Spleen (tissue), 13 donors: Measurements from ENCODE around the gene HNMT. TPM values are rescaled to one million over a fixed set of nuclear protein-coding genes. Genes with fewer than 3 reads are reported as not detected.
"Not testable (repeated sequence)": the region's sequence is repeated elsewhere in the genome, so short reads cannot be mapped to it uniquely, and the experiment has no call there.

Source experiments
- DNase-seq: peaks from one replicate; pipeline ENCODE4 v3.0.0-alpha.2; 2020
- H3K27ac ChIP-seq, 8 donors: fragments of 200-600 bp; sonication (generic) in 7 of 8; 1 replicate in 4 of 8; 2 replicates in 4 of 8; pipeline versions ENCODE4 v1.5.0 to v1.8.0; 2016 to 2021; ENCODE audit warnings: inconsistent platforms in 4 of 8, mild to moderate bottlenecking in 4 of 8, moderate library complexity in 1 of 8
- H3K27me3 ChIP-seq, 7 donors: fragments of 200-600 bp; sonication (generic) in 6 of 7; replicated peaks in 1 of 7; 1 replicate in 4 of 7; 2 replicates in 3 of 7; pipeline versions ENCODE4 v1.5.0 to v1.8.0; 2016 to 2021; ENCODE audit warnings: inconsistent platforms in 3 of 7, mild to moderate bottlenecking in 1 of 7
- H3K36me3 ChIP-seq, 6 donors: fragments of 200-600 bp; sonication (generic) in 5 of 6; 1 replicate in 4 of 6; 2 replicates in 2 of 6; pipeline versions ENCODE4 v1.5.0 to v1.8.0; 2016 to 2021; ENCODE audit warnings: inconsistent platforms in 2 of 6
- H3K4me1 ChIP-seq, 6 donors: fragments of 200-600 bp; sonication (generic) in 5 of 6; 1 replicate in 3 of 6; 2 replicates in 3 of 6; pipeline versions ENCODE4 v1.5.0 to v1.8.0; 2016 to 2021; ENCODE audit warnings: inconsistent platforms in 3 of 6
- H3K4me3 ChIP-seq, 8 donors: fragments of 200-600 bp; sonication (generic) in 7 of 8; 1 replicate in 4 of 8; 2 replicates in 4 of 8; pipeline versions ENCODE4 v1.5.0 to v1.8.0; 2016 to 2021; ENCODE audit warnings: inconsistent platforms in 4 of 8, mild to moderate bottlenecking in 4 of 8, moderate library complexity in 2 of 8
- H3K9me3 ChIP-seq, 8 donors: fragments of 200-600 bp; sonication (generic) in 7 of 8; 1 replicate in 4 of 8; 2 replicates in 4 of 8; pipeline versions ENCODE4 v1.5.0 to v1.8.0; 2016 to 2021; ENCODE audit warnings: inconsistent platforms in 4 of 8
- POLR2A ChIP-seq, 3 donors: fragments of 450-650 bp; IDR thresholded peaks; one replicate each; pipeline ENCODE4 v1.5.1; 2017; ENCODE audit warnings: antibody characterized with exemption in 3 of 3, mild to moderate bottlenecking in 1 of 3
- POLR2AphosphoS5 ChIP-seq, 3 donors: sonication (generic); formaldehyde crosslinking; IDR thresholded peaks; one replicate each; pipeline ENCODE4 v1.5.1; 2017; ENCODE audit warnings: antibody characterized with exemption in 3 of 3
- WGBS, 5 donors: extraction: QIAGEN DNeasy Blood & Tissue Kit in 3 of 5; methylation state at CpG; one replicate each; pipeline versions ENCODE4 v1.1.5 to v1.1.7; 2013 to 2018; 5-methylcytosine and 5-hydroxymethylcytosine counted together
- intact Hi-C: fragments of 100-400 bp; cut with DNase I; formaldehyde crosslinking; loops from one replicate; pipeline ENCODE4 v1.15.0; 2023; ENCODE audit warnings: low total_unique reads
- long read RNA-seq, 2 donors: transcript quantifications; one replicate each; lab custom pipeline, GENCODE V29; 2026
- polyA plus RNA-seq, 3 donors: library from polyadenylated mRNA; stranded (reverse); fragments of 200-250 nt; gene quantifications; one replicate each; pipeline ENCODE4 v1.2.1, GENCODE V29; 2013
- total RNA-seq, 7 donors: library from RNA; depleted of rRNA in 3 of 7; stranded (reverse); fragments of >200 nt in 3 of 7; fragmentation: NEBNext Ultra II Directional in 4 of 7; extraction: Animal tissue kit (Norgen Biotek cat#: 25700) in 4 of 7; gene quantifications; one replicate each; pipeline versions ENCODE4 v1.1.0 to v1.2.1, GENCODE V29; 2016 to 2021
- TF ChIP-seq, protein P1 (sequence below), 11 experiments: fragments of 200-600 bp in 7 of 11; fragments of 450-650 bp in 4 of 11; sonication (generic) in 4 of 11; IDR thresholded peaks in 8 of 11; conservative IDR thresholded peaks in 3 of 11; 1 replicate in 7 of 11; 2 replicates in 4 of 11; pipeline versions ENCODE4 v1.4.0 to v1.8.0; 2016 to 2021; ENCODE audit warnings: antibody characterized with exemption in 11 of 11, inconsistent platforms in 4 of 11, mild to moderate bottlenecking in 1 of 11
- donor health status: healthy with polysubstance abuse.
- donor health status: DM: no; HTN: no; CAD: no; lungs with moderate emphysema.
- donor health status: DM: no; HTN: no; CAD: no.
- donor health status: Bipolar disorder and iron deficiency.
- donor health status: healthy.
- donor health status: DM: no; HTN: no; CAD: no.
- donor health status: DM: yes; HTN: yes; CAD: no.

Gene HNMT
- 10 to 100 TPM; 31.2 to 74.2 (median 52.2) TPM for total RNA-seq
- polyA plus RNA-seq: 10 to 100 TPM; 38.4 to 40.4 (median 40.2) TPM
- long read RNA-seq, donor 1, transcript HNMT-201 (2 exons, 504 nt): minor isoform, 8 of 42 reads
- long read RNA-seq, donor 1, transcript HNMT-202 (6 exons, 3,295 nt): major isoform, 34 of 42 reads
- long read RNA-seq, donor 1, partial matches to known transcripts: 0 of 42 reads
- long read RNA-seq, donor 1, other reads (novel, unspliced or antisense): 0 of 42 reads
- long read RNA-seq, donor 2, transcript HNMT-202 (6 exons, 3,295 nt): major isoform, 24 of 28 reads
- long read RNA-seq, donor 2, partial matches to known transcripts: 0 of 28 reads
- long read RNA-seq, donor 2, other reads (novel, unspliced or antisense): 0 of 28 reads

DNA sequence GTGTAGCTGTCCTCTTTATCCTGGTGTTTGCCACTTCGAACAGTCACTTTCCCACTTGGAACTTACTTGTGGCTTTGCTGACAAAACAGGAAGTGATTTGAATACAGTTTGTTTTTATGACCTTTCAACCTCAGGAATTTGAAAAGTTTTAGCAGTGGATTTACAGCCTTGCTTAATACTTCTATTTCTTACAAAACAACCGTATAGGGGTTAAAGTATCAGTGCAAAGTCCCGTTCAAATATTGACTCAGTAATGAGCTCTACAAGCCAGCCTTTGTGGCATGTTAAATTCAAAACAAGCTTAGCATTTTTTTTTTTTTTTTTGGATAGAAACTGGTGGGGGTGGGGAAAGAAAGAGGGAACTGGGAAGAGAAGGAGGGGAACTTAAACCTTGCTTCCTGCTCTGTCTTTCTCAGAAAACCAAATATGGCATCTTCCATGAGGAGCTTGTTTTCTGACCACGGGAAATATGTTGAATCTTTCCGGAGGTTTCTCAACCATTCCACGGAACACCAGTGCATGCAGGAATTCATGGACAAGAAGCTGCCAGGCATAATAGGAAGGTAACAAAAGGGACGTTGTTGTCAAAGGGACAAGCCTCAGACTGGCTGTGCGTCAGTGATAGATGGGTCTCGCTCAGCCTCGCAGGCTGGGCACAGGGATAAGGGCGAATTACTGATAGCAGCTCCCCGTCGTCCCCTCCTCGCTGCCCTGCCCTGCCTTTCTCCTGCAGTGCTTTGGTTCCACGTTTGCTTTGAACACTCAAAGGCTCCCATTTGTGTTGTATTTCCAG, at the start of gene HNMT:
Gene HNMT, plus strand, starts transcription at position 408 of the 793 bp plus-strand sequence. Its CDS starts 19 bp downstream, at position 427.
- TF ChIP-seq POLR2A (IDR thresholded peaks at IDR 0.05) (no peak), POLR2AphosphoS5 (IDR thresholded peaks at IDR 0.05) (peak in 2 of 3 donors; percentile 57 to 58)
- TF ChIP-seq, protein P1, sequence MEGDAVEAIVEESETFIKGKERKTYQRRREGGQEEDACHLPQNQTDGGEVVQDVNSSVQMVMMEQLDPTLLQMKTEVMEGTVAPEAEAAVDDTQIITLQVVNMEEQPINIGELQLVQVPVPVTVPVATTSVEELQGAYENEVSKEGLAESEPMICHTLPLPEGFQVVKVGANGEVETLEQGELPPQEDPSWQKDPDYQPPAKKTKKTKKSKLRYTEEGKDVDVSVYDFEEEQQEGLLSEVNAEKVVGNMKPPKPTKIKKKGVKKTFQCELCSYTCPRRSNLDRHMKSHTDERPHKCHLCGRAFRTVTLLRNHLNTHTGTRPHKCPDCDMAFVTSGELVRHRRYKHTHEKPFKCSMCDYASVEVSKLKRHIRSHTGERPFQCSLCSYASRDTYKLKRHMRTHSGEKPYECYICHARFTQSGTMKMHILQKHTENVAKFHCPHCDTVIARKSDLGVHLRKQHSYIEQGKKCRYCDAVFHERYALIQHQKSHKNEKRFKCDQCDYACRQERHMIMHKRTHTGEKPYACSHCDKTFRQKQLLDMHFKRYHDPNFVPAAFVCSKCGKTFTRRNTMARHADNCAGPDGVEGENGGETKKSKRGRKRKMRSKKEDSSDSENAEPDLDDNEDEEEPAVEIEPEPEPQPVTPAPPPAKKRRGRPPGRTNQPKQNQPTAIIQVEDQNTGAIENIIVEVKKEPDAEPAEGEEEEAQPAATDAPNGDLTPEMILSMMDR (IDR thresholded peaks at IDR 0.05 in 8 of 11, conservative IDR thresholded peaks at IDR 0.05 in 3 of 11): no peak
- Histone ChIP-seq H3K27ac (peak within 1 kb of the TSS; percentile 4 to 84 (median 79)), H3K9me3 (peaks cover 0 to 4% (median 0%) of the 10 kb centered on the region in 8 donors)

DNA sequence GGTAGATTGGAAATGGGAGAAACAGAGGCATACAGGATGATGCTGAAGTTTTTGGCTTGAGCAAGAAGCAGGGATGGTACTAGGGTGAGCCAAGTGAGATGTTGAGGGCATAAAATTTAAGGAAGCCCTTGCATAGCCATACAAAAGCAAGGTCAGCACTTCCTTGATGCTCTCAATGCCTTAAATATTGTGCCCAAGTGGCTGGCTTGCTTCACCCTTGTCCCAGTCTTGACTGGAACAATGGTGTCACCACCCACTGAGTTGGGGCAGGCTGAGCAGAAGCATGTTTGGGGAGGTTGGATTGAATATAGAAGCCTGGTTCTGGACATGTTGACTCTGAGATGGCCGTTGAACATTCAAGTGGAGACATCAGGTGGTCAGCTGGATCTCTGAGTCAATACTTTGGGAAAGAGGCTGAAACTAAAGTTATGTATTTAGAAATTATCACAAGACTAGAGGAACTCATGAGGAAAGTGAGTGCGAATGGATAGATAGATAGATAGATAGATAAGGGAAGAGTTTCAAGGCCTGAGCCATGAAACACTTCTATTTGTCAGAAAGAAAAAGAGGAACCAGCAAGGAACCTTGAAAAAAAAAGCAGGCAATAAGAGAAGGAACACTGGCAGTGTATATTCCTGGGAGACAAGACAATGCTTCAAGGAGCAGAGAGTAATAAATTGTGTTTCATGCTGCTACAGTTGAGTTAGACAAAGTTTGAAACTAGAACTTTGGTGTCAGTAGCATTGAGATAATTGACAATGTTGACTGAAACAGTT, 43.0 kb upstream of the HNMT start:
- Histone ChIP-seq H3K9me3 (no peaks in the 10 kb centered on the region), H3K27ac (no peak overlapping the region), H3K4me1 (no peaks in the 10 kb centered on the region), H3K4me3 (no peak overlapping the region), H3K36me3 (no peaks in the 10 kb centered on the region), H3K27me3 (no peaks in the 10 kb centered on the region)
- TF ChIP-seq POLR2A (IDR thresholded peaks at IDR 0.05) (no peak), POLR2AphosphoS5 (IDR thresholded peaks at IDR 0.05) (no peak)
- TF ChIP-seq, protein P1 (IDR thresholded peaks at IDR 0.05 in 8 of 11, conservative IDR thresholded peaks at IDR 0.05 in 3 of 11): no peak
- DNase-seq: no peak
- 53 to 70% (median 65%) methylated on average over 2 of the region's 2 CpGs for WGBS, 5 donors
- intact Hi-C loops: no loop called here

More for the DNA sequence above, at the start of gene HNMT:
- Histone ChIP-seq H3K4me1 (peaks cover 0 to 23% (median 2%) of the 10 kb centered on the region in 6 donors), H3K27me3 (no peaks in the 10 kb centered on the region), H3K36me3 (no peaks in the 10 kb centered on the region), H3K4me3 (peak within 1 kb of the TSS; percentile 22 to 65 (median 32))
- intact Hi-C loops: no loop called here
- 18 to 32% (median 22%) methylated on average over 15 of the region's 15 CpGs for WGBS, 5 donors
- no peak for DNase-seq

DNA sequence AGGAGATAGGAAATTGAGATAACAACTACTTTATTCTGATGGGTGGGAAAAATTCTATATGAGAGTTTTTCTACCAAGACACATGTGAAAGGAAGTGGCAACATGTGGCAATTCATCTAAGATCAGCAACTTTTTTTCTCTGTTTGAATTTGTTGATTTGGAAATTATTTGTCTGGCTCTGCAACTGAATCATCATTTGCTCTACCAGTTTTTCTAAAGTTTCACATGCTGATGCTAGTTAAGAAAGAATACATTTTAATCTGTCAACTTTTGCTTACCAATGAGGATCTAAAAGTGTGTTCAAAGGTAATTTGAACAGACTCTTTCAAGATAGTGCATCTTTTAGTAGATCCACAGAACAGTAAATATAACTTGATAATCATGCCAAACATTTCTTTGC, 42.1 kb upstream of the HNMT start:
- intact Hi-C loops, H3K4me1 ChIP-seq, H3K4me3 ChIP-seq, H3K36me3 ChIP-seq, H3K27me3 ChIP-seq, H3K9me3 ChIP-seq, DNase-seq, H3K27ac ChIP-seq: not testable (repeated sequence)

DNA sequence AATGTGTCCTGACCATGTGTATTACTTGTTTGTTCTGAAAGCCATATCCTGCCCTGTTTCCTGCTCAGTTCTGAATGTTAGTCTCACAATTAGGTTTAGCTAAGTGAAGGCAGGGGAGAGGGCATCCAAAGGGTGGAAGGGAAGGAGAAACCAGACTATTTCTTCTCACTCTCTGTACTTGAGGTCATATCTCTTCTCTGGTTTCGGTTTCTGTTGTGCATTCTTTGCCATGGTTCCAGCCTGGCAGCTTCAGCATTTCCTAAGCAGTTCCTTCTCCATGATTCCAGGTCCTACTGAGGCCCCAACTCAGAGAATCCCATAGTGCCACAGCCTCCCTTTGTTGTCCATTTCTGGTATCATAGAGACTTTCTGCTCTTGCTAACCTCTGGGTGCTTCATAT, 40.3 kb upstream of the HNMT start:
- 36 to 89% (median 43%) methylated on average over 1 of the region's 1 CpG for WGBS, 5 donors
- TF ChIP-seq POLR2AphosphoS5 (IDR thresholded peaks at IDR 0.05) (no peak), POLR2A (IDR thresholded peaks at IDR 0.05) (no peak)
- TF ChIP-seq, protein P1 (IDR thresholded peaks at IDR 0.05 in 8 of 11, conservative IDR thresholded peaks at IDR 0.05 in 3 of 11): no peak
- H3K36me3 ChIP-seq: no peaks in the 10 kb centered on the region
- no peaks in the 10 kb centered on the region for H3K27me3 ChIP-seq
- no peaks in the 10 kb centered on the region for H3K4me1 ChIP-seq
- no peak overlapping the region for H3K4me3 ChIP-seq
- intact Hi-C loops: no loop called here
- H3K27ac ChIP-seq: no peak overlapping the region
- no peaks in the 10 kb centered on the region for H3K9me3 ChIP-seq
- no peak for DNase-seq
